ENCODE measurements around the gene HSFX3.
"Not testable (repeated sequence)": the region's sequence is repeated elsewhere in the genome, so short reads cannot be mapped to it uniquely, and the experiment has no call there.

- TF ChIP-seq ZNF274 (IDR thresholded peaks at IDR 0.05; ENCODE audit: low read depth, low read length); YY1 (IDR thresholded peaks at IDR 0.05; ENCODE audit: insufficient read depth, insufficient read length): not testable (repeated sequence)
Observed at GRCh38 chrX:149549701-149550100, at the start of gene HSFX3.
